Kidney epithelial cell (primary cell): ENCODE data around the gene PFDN5. TPM values are rescaled to one million over a fixed set of nuclear protein-coding genes. Genes with fewer than 3 reads are reported as not detected.

Experiments
- DNase-seq: peaks from one replicate; pipeline ENCODE4 v3.0.0-alpha.2; 2010; ENCODE audit warnings: low read depth
- H3K27me3 ChIP-seq: 2 replicates; pipeline ENCODE4 v1.6.0; 2011; ENCODE audit warnings: low read length; ENCODE audit not compliant: control insufficient read depth, insufficient read depth
- H3K36me3 ChIP-seq: 2 replicates; pipeline ENCODE4 v1.5.1; 2011; ENCODE audit warnings: low read length; ENCODE audit not compliant: control insufficient read depth, insufficient read depth
- H3K4me3 ChIP-seq: 2 replicates; pipeline ENCODE4 v1.5.1; 2011; ENCODE audit warnings: low read depth, mild to moderate bottlenecking, control low read depth, low read length
- CTCF ChIP-seq: IDR thresholded peaks from 2 replicates; pipeline ENCODE4 v1.5.1; 2011; ENCODE audit warnings: mild to moderate bottlenecking, moderate library complexity, low read length, control low read depth, inconsistent platforms; ENCODE audit not compliant: insufficient read depth, poor library complexity, severe bottlenecking
- total RNA-seq: library from RNA; depleted of rRNA; stranded (reverse); fragments of >200 nt; gene quantifications from 2 replicates; pipeline ENCODE4 v1.2.3, GENCODE V29; 2015

PFDN5 gene
- total RNA-seq, 1 donor from 2014 or later: 301 TPM

GRCh38 chr12:53299454-53300180, 4.3 kb downstream of the PFDN5 start, which contains the start of gene MYG1:
TSS of gene MYG1 (plus strand) at chr12:53299695. CDS start at chr12:53299738, 43 bp downstream.
- TF ChIP-seq CTCF: peak; percentile 38
- Histone ChIP-seq H3K27me3 (no peaks in the 10 kb centered on the region), H3K36me3 (no peaks in the 10 kb centered on the region), H3K4me3 (peak within 1 kb of the TSS; percentile 88)
- peak; percentile 57 for DNase-seq

GRCh38 chr12:53300187-53300586, 4.8 kb downstream of the PFDN5 start:
- Histone ChIP-seq H3K4me3 (peak overlapping the region; percentile 88), H3K36me3 (no peaks in the 10 kb centered on the region), H3K27me3 (no peaks in the 10 kb centered on the region)
- DNase-seq: no peak
- TF ChIP-seq CTCF: no peak

GRCh38 chr12:53302903-53303302, 7.6 kb downstream of the PFDN5 start:
- no peaks in the 10 kb centered on the region for H3K27me3 ChIP-seq
- DNase-seq: no peak
- H3K4me3 ChIP-seq: no peak overlapping the region
- TF ChIP-seq CTCF: no peak
- H3K36me3 ChIP-seq: peaks cover 2% of the 10 kb centered on the region

- TF ChIP-seq CTCF: no peak
- Histone ChIP-seq H3K27me3 (no peaks in the 10 kb centered on the region), H3K4me3 (no peak overlapping the region), H3K36me3 (peaks cover 3% of the 10 kb centered on the region)
- no peak for DNase-seq
These were observed 11.5 kb downstream of the PFDN5 start for GRCh38 chr12:53306826-53307225.

GRCh38 chr12:53308276-53308675, 12.9 kb downstream of the PFDN5 start:
- DNase-seq: no peak
- TF ChIP-seq CTCF: no peak
- H3K4me3 ChIP-seq: no peak overlapping the region
- no peaks in the 10 kb centered on the region for H3K27me3 ChIP-seq
- H3K36me3 ChIP-seq: peaks cover 3% of the 10 kb centered on the region

GRCh38 chr12:53313996-53314395, 18.7 kb downstream of the PFDN5 start:
- no peak for DNase-seq
- Histone ChIP-seq H3K4me3 (no peak overlapping the region), H3K36me3 (peaks cover 6% of the 10 kb centered on the region), H3K27me3 (no peaks in the 10 kb centered on the region)
- no peak for TF ChIP-seq CTCF
